ENCODE measurements around the gene INTS6L.

INTS6L gene

GRCh38 chrX:135520553-135521404 lies at the start of gene INTS6L:
INTS6L (plus strand) TSS chrX:135520660; CDS start chrX:135520993, 333 bp downstream.
- Histone ChIP-seq H3K36me3 (no peaks in the 10 kb centered on the region), H3K4me1 (peaks cover 5 to 34% (median 9%) of the 10 kb centered on the region in 10 experiments; a peak in 18 of 20 replicates), H3K9me3 (replicated peaks in 1 of 11) (no peaks in the 10 kb centered on the region), H3K9ac (peak within 1 kb of the TSS; percentile 87 to 93 (median 90)), H3K4me3 (peak within 1 kb of the TSS; percentile 66 to 80 (median 72)), H4K20me1 (peaks cover 0 to 4% (median 0%) of the 10 kb centered on the region in 11 experiments; a peak in 3 of 22 replicates), H3K4me2 (peak within 1 kb of the TSS; percentile 53 to 83 (median 70)), H3K27me3 (peaks cover 64 to 92% (median 76%) of the 10 kb centered on the region in 11 experiments), H3K27ac (peak within 1 kb of the TSS; percentile 80 to 96 (median 91))
- no peak for TF ChIP-seq Cebpa-rat (IDR thresholded peaks at IDR 0.05)

- H3K4me3 ChIP-seq: no peak overlapping the region
- no peaks in the 10 kb centered on the region for H3K9me3 ChIP-seq (replicated peaks in 1 of 11)
- no peaks in the 10 kb centered on the region for H3K36me3 ChIP-seq
- H3K27ac ChIP-seq: no peak overlapping the region
- H3K27me3 ChIP-seq: peaks cover 79 to 99% (median 94%) of the 10 kb centered on the region in 11 experiments
- H4K20me1 ChIP-seq: peaks cover 0 to 6% (median 0%) of the 10 kb centered on the region in 11 experiments; a peak in 1 of 22 replicates
- TF ChIP-seq Cebpa-rat (IDR thresholded peaks at IDR 0.05): no peak
- H3K4me2 ChIP-seq: no peak overlapping the region
- H3K9ac ChIP-seq: no peak overlapping the region
- no peaks in the 10 kb centered on the region for H3K4me1 ChIP-seq
Measured at GRCh38 chrX:135476378-135476777, 44.1 kb upstream of the INTS6L start.

- Histone ChIP-seq H3K4me1 (no peaks in the 10 kb centered on the region), H3K27ac (no peak overlapping the region), H3K27me3 (peaks cover 80 to 99% (median 94%) of the 10 kb centered on the region in 11 experiments), H3K4me2 (no peak overlapping the region), H4K20me1 (peaks cover 0 to 6% (median 0%) of the 10 kb centered on the region in 11 experiments; a peak in 2 of 22 replicates), H3K9me3 (replicated peaks in 1 of 11) (no peaks in the 10 kb centered on the region), H3K9ac (no peak overlapping the region), H3K4me3 (no peak overlapping the region), H3K36me3 (no peaks in the 10 kb centered on the region)
- TF ChIP-seq Cebpa-rat (IDR thresholded peaks at IDR 0.05): no peak
Measured at GRCh38 chrX:135477576-135477975, 42.9 kb upstream of the INTS6L start.

- Histone ChIP-seq H3K27me3 (peaks cover 67 to 95% (median 90%) of the 10 kb centered on the region in 11 experiments), H3K4me2 (no peak overlapping the region), H3K4me1 (no peaks in the 10 kb centered on the region), H3K9ac (no peak overlapping the region), H3K9me3 (replicated peaks in 1 of 11) (no peaks in the 10 kb centered on the region), H3K4me3 (no peak overlapping the region), H3K36me3 (no peaks in the 10 kb centered on the region), H4K20me1 (peaks cover 0 to 6% (median 0%) of the 10 kb centered on the region in 11 experiments; a peak in 2 of 22 replicates), H3K27ac (no peak overlapping the region)
- no peak for TF ChIP-seq Cebpa-rat (IDR thresholded peaks at IDR 0.05)
Measured at GRCh38 chrX:135480076-135480475, 40.4 kb upstream of the INTS6L start.

GRCh38 chrX:135481696-135482179 lies 38.7 kb upstream of the INTS6L start:
- Histone ChIP-seq H3K27me3 (peaks cover 67 to 95% (median 90%) of the 10 kb centered on the region in 11 experiments), H3K36me3 (no peaks in the 10 kb centered on the region), H3K9me3 (replicated peaks in 1 of 11) (no peaks in the 10 kb centered on the region), H3K9ac (no peak overlapping the region), H3K27ac (no peak overlapping the region), H4K20me1 (peaks cover 0 to 2% (median 0%) of the 10 kb centered on the region in 11 experiments; a peak in 2 of 22 replicates), H3K4me2 (no peak overlapping the region), H3K4me3 (no peak overlapping the region), H3K4me1 (no peaks in the 10 kb centered on the region)
- no peak for TF ChIP-seq Cebpa-rat (IDR thresholded peaks at IDR 0.05)

- Histone ChIP-seq H3K4me3 (no peak overlapping the region), H3K9ac (no peak overlapping the region), H4K20me1 (no peaks in the 10 kb centered on the region; a peak in 2 of 22 replicates), H3K9me3 (replicated peaks in 1 of 11) (no peaks in the 10 kb centered on the region), H3K36me3 (no peaks in the 10 kb centered on the region), H3K4me2 (no peak overlapping the region), H3K27ac (no peak overlapping the region), H3K4me1 (peaks cover 0 to 12% (median 0%) of the 10 kb centered on the region in 10 experiments; a peak in 3 of 20 replicates), H3K27me3 (peaks cover 57 to 94% (median 87%) of the 10 kb centered on the region in 11 experiments)
- no peak for TF ChIP-seq Cebpa-rat (IDR thresholded peaks at IDR 0.05)
Measured at GRCh38 chrX:135484641-135485289, 35.7 kb upstream of the INTS6L start.

- H3K9ac ChIP-seq: no peak overlapping the region
- peaks cover 0 to 12% (median 0%) of the 10 kb centered on the region in 10 experiments; a peak in 3 of 20 replicates for H3K4me1 ChIP-seq
- no peaks in the 10 kb centered on the region for H3K9me3 ChIP-seq (replicated peaks in 1 of 11)
- no peak overlapping the region for H3K4me2 ChIP-seq
- peaks cover 0 to 6% (median 0%) of the 10 kb centered on the region in 11 experiments; a peak in 3 of 22 replicates for H4K20me1 ChIP-seq
- no peak for TF ChIP-seq Cebpa-rat (IDR thresholded peaks at IDR 0.05)
- peaks cover 67 to 99% (median 88%) of the 10 kb centered on the region in 11 experiments for H3K27me3 ChIP-seq
- no peak overlapping the region for H3K4me3 ChIP-seq
- H3K36me3 ChIP-seq: no peaks in the 10 kb centered on the region
- no peak overlapping the region for H3K27ac ChIP-seq
Measured at GRCh38 chrX:135489542-135489941, 30.9 kb upstream of the INTS6L start.

GRCh38 chrX:135490979-135491514 lies 29.4 kb upstream of the INTS6L start:
- H3K4me2 ChIP-seq: no peak overlapping the region
- H3K4me1 ChIP-seq: peaks cover 0 to 12% (median 0%) of the 10 kb centered on the region in 10 experiments; a peak in 3 of 20 replicates
- H3K27me3 ChIP-seq: peaks cover 71 to 99% (median 89%) of the 10 kb centered on the region in 11 experiments
- no peak overlapping the region for H3K4me3 ChIP-seq
- H4K20me1 ChIP-seq: peaks cover 0 to 6% (median 0%) of the 10 kb centered on the region in 11 experiments; a peak in 4 of 22 replicates
- no peak for TF ChIP-seq Cebpa-rat (IDR thresholded peaks at IDR 0.05)
- H3K9me3 ChIP-seq (replicated peaks in 1 of 11): no peaks in the 10 kb centered on the region
- H3K36me3 ChIP-seq: no peaks in the 10 kb centered on the region
- H3K27ac ChIP-seq: no peak overlapping the region
- H3K9ac ChIP-seq: no peak overlapping the region

Measured in BLaER1 treated with 17β-estradiol and CSF1 and Interleukin-3, amounts not matched to agents 10 nM and 100 nM (cell line).